Measurements from ENCODE around the gene MYL4.

Gene MYL4

GRCh38 chr17:47225911-47226688 is 17.0 kb downstream of the MYL4 start:
- Histone ChIP-seq H3K9me3 (replicated peaks in 1 of 2; ENCODE audit: control insufficient read depth in 2 of 2, insufficient read depth in 1 of 2, low read depth in 1 of 2, low read length in 2 of 2) (peaks cover 4 to 10% of the 10 kb centered on the region in 2 donors), H2BK15ac (ENCODE audit: low read length) (no peak overlapping the region), H2AFZ (ENCODE audit: low read length) (no peak overlapping the region), H3K9ac (ENCODE audit: low read depth, low read length, poor library complexity) (no peak overlapping the region), H2BK5ac (ENCODE audit: low read length) (no peak overlapping the region), H3K14ac (ENCODE audit: low read length) (no peak overlapping the region), H3K36me3 (replicated peaks in 1 of 2; ENCODE audit: control insufficient read depth in 2 of 2, insufficient read depth in 2 of 2, low read length in 2 of 2) (no peaks in the 10 kb centered on the region), H4K91ac (ENCODE audit: low read depth, low read length, poor library complexity) (no peak overlapping the region), H4K8ac (ENCODE audit: low read depth, low read length) (no peak overlapping the region), H3K4me3 (ENCODE audit: low read length in 2 of 2) (no peak overlapping the region), H3K4me2 (ENCODE audit: insufficient read depth, low read length, poor library complexity, severe bottlenecking) (no peak overlapping the region), H2AK5ac (ENCODE audit: low read depth, low read length) (no peak overlapping the region), H3K27ac (replicated peaks; ENCODE audit: low read length) (no peak overlapping the region), H3K4ac (ENCODE audit: low read length) (no peak overlapping the region), H2BK120ac (ENCODE audit: low read depth, low read length) (no peak overlapping the region), H3K79me1 (ENCODE audit: low read depth, low read length) (no peaks in the 10 kb centered on the region), H3K27me3 (ENCODE audit: control insufficient read depth in 3 of 3, insufficient read depth in 3 of 3, low read depth in 1 of 3, low read length in 3 of 3) (no peaks in the 10 kb centered on the region), H3K23ac (ENCODE audit: low read depth, low read length, poor library complexity) (no peak overlapping the region), H3K18ac (ENCODE audit: low read length) (no peak overlapping the region), H3K4me1 (ENCODE audit: control insufficient read depth in 2 of 2, insufficient read depth in 1 of 2, low read depth in 1 of 2, low read length in 2 of 2) (peaks cover 3 to 8% of the 10 kb centered on the region in 2 donors), H2BK12ac (ENCODE audit: low read length) (no peak overlapping the region)
- DNase-seq (ENCODE audit: low spot score), result no peak
- WGBS, 2 donors (ENCODE audit: extremely low coverage in 2 of 2, insufficient read length in 2 of 2, insufficient replicate concordance in 1 of 2), result no CpG with 5 or more reads among the region's 2 CpGs

DNA sequence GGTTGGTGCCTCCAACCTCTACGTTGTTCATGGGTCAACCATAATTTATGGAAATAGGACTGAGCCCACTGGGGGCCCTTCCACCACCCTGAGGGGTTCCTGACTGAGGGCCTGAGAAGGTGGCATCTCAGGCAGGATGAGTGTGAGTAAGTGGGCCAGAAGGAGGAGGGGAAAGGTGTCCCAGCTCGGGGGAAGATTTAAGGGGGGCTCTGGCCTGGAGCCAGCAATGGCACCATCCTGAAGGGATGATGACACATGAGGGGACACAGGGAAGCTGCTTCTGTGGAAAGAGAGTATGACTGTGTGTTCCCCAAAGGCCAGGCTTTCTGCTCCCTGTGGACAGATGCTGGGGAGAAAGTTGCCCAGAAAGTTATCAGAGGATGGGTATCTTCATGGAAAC is 18.7 kb downstream of the MYL4 start:
- Histone ChIP-seq H2AFZ (ENCODE audit: low read length) (no peak overlapping the region), H4K91ac (ENCODE audit: low read depth, low read length, poor library complexity) (no peak overlapping the region), H3K4me1 (ENCODE audit: control insufficient read depth in 2 of 2, insufficient read depth in 1 of 2, low read depth in 1 of 2, low read length in 2 of 2) (peaks cover 3 to 7% of the 10 kb centered on the region in 2 donors), H2BK120ac (ENCODE audit: low read depth, low read length) (no peak overlapping the region), H3K23ac (ENCODE audit: low read depth, low read length, poor library complexity) (no peak overlapping the region), H3K4me3 (ENCODE audit: low read length in 2 of 2) (no peak overlapping the region), H2BK12ac (ENCODE audit: low read length) (no peak overlapping the region), H2BK15ac (ENCODE audit: low read length) (no peak overlapping the region), H3K27ac (replicated peaks; ENCODE audit: low read length) (no peak overlapping the region), H2BK5ac (ENCODE audit: low read length) (no peak overlapping the region), H3K4me2 (ENCODE audit: insufficient read depth, low read length, poor library complexity, severe bottlenecking) (no peak overlapping the region), H3K4ac (ENCODE audit: low read length) (no peak overlapping the region), H3K9me3 (replicated peaks in 1 of 2; ENCODE audit: control insufficient read depth in 2 of 2, insufficient read depth in 1 of 2, low read depth in 1 of 2, low read length in 2 of 2) (peaks cover 3 to 10% of the 10 kb centered on the region in 2 donors), H3K27me3 (ENCODE audit: control insufficient read depth in 3 of 3, insufficient read depth in 3 of 3, low read depth in 1 of 3, low read length in 3 of 3) (no peaks in the 10 kb centered on the region), H3K79me1 (ENCODE audit: low read depth, low read length) (no peaks in the 10 kb centered on the region), H4K8ac (ENCODE audit: low read depth, low read length) (no peak overlapping the region), H3K9ac (ENCODE audit: low read depth, low read length, poor library complexity) (no peak overlapping the region), H2AK5ac (ENCODE audit: low read depth, low read length) (peak overlapping the region; percentile 43), H3K18ac (ENCODE audit: low read length) (no peak overlapping the region), H3K14ac (ENCODE audit: low read length) (no peak overlapping the region), H3K36me3 (replicated peaks in 1 of 2; ENCODE audit: control insufficient read depth in 2 of 2, insufficient read depth in 2 of 2, low read length in 2 of 2) (no peaks in the 10 kb centered on the region)
- no CpG with 5 or more reads among the region's 2 CpGs for WGBS, 2 donors (ENCODE audit: extremely low coverage in 2 of 2, insufficient read length in 2 of 2, insufficient replicate concordance in 1 of 2)
- DNase-seq (ENCODE audit: low spot score), result no peak

DNA sequence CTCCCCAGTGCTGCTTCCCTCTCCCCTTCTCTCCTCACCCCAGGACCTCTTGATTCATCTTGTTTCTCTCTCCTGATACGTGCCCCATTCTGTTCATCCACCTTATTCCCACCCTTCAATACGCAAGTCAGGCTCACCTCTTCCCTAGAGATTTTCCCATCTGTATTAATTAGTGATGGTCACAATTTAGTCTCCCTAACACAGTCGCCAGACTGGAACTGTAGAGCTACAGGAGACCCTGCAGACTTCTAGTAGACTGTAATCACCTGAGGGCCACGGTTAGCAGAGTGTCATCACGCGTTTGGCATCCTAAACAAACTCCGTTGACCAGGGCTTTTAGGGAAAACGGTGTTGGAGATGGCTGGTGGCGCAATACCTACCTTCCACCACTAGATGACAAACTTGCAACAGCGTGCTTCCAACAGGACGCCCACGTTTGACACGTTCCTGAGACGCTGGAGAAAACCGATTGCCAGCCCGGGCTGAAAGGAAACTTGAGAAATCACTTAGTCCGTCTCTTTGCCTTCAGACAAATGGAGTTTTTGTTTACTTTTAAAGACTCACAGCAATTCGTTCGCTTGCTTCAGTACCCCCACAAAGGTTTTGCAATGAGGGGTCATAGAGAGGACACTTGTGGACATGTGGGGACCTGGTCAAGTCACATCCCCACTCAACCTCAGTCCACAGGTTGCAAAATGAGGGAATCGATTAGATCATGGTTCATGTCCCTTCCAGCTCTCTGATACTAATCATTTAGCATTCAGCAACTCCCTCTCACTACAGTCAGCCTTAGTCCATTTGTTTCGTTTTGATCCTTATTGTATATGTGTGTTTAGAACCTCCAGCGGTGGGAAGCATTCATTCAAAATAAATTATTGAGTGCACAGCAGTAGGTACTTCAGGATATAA is 20.6 kb downstream of the MYL4 start:
- no peak overlapping the region for H2BK12ac ChIP-seq (ENCODE audit: low read length)
- no peak overlapping the region for H2BK120ac ChIP-seq (ENCODE audit: low read depth, low read length)
- H3K4me2 ChIP-seq (ENCODE audit: insufficient read depth, low read length, poor library complexity, severe bottlenecking), result peak overlapping the region; percentile 52
- H3K4me3 ChIP-seq (ENCODE audit: low read length in 2 of 2), result no peak overlapping the region
- peaks cover 3 to 7% of the 10 kb centered on the region in 2 donors for H3K4me1 ChIP-seq (ENCODE audit: control insufficient read depth in 2 of 2, insufficient read depth in 1 of 2, low read depth in 1 of 2, low read length in 2 of 2)
- H2BK5ac ChIP-seq (ENCODE audit: low read length), result no peak overlapping the region
- H3K18ac ChIP-seq (ENCODE audit: low read length), result no peak overlapping the region
- H4K91ac ChIP-seq (ENCODE audit: low read depth, low read length, poor library complexity), result no peak overlapping the region
- H3K27ac ChIP-seq (replicated peaks; ENCODE audit: low read length), result no peak overlapping the region
- no peak overlapping the region for H3K23ac ChIP-seq (ENCODE audit: low read depth, low read length, poor library complexity)
- no peak overlapping the region for H2BK15ac ChIP-seq (ENCODE audit: low read length)
- H4K8ac ChIP-seq (ENCODE audit: low read depth, low read length), result no peak overlapping the region
- no peaks in the 10 kb centered on the region for H3K36me3 ChIP-seq (replicated peaks in 1 of 2; ENCODE audit: control insufficient read depth in 2 of 2, insufficient read depth in 2 of 2, low read length in 2 of 2)
- no peaks in the 10 kb centered on the region for H3K27me3 ChIP-seq (ENCODE audit: control insufficient read depth in 3 of 3, insufficient read depth in 3 of 3, low read depth in 1 of 3, low read length in 3 of 3)
- H3K14ac ChIP-seq (ENCODE audit: low read length), result no peak overlapping the region
- peaks cover 0 to under 1% of the 10 kb centered on the region in 2 donors for H3K9me3 ChIP-seq (replicated peaks in 1 of 2; ENCODE audit: control insufficient read depth in 2 of 2, insufficient read depth in 1 of 2, low read depth in 1 of 2, low read length in 2 of 2)
- H3K9ac ChIP-seq (ENCODE audit: low read depth, low read length, poor library complexity), result peak overlapping the region; percentile 12
- peak overlapping the region; percentile 73 for H2AFZ ChIP-seq (ENCODE audit: low read length)
- no peaks in the 10 kb centered on the region for H3K79me1 ChIP-seq (ENCODE audit: low read depth, low read length)
- H3K4ac ChIP-seq (ENCODE audit: low read length), result no peak overlapping the region
- WGBS, 2 donors (ENCODE audit: extremely low coverage in 2 of 2, insufficient read length in 2 of 2, insufficient replicate concordance in 1 of 2), result no CpG with 5 or more reads among the region's 22 CpGs
- peak; percentile 82 for DNase-seq (ENCODE audit: low spot score)
- H2AK5ac ChIP-seq (ENCODE audit: low read depth, low read length), result no peak overlapping the region

- no peaks in the 10 kb centered on the region for H3K36me3 ChIP-seq (replicated peaks in 1 of 2; ENCODE audit: control insufficient read depth in 2 of 2, insufficient read depth in 2 of 2, low read length in 2 of 2)
These were observed 21.7 kb downstream of the MYL4 start for GRCh38 chr17:47230864-47231263.

More at GRCh38 chr17:47230864-47231263, 21.7 kb downstream of the MYL4 start:
- Histone ChIP-seq H2BK120ac (ENCODE audit: low read depth, low read length) (no peak overlapping the region), H2BK15ac (ENCODE audit: low read length) (no peak overlapping the region), H2AFZ (ENCODE audit: low read length) (no peak overlapping the region), H3K9me3 (replicated peaks in 1 of 2; ENCODE audit: control insufficient read depth in 2 of 2, insufficient read depth in 1 of 2, low read depth in 1 of 2, low read length in 2 of 2) (no peaks in the 10 kb centered on the region), H2BK5ac (ENCODE audit: low read length) (no peak overlapping the region), H2AK5ac (ENCODE audit: low read depth, low read length) (peak overlapping the region; percentile 1), H3K27me3 (ENCODE audit: control insufficient read depth in 3 of 3, insufficient read depth in 3 of 3, low read depth in 1 of 3, low read length in 3 of 3) (no peaks in the 10 kb centered on the region), H3K4me2 (ENCODE audit: insufficient read depth, low read length, poor library complexity, severe bottlenecking) (no peak overlapping the region), H4K8ac (ENCODE audit: low read depth, low read length) (no peak overlapping the region), H3K79me1 (ENCODE audit: low read depth, low read length) (no peaks in the 10 kb centered on the region), H3K14ac (ENCODE audit: low read length) (no peak overlapping the region), H3K4me1 (ENCODE audit: control insufficient read depth in 2 of 2, insufficient read depth in 1 of 2, low read depth in 1 of 2, low read length in 2 of 2) (peaks cover 3 to 7% of the 10 kb centered on the region in 2 donors), H3K23ac (ENCODE audit: low read depth, low read length, poor library complexity) (no peak overlapping the region), H2BK12ac (ENCODE audit: low read length) (no peak overlapping the region), H3K27ac (replicated peaks; ENCODE audit: low read length) (no peak overlapping the region), H3K18ac (ENCODE audit: low read length) (no peak overlapping the region), H3K4ac (ENCODE audit: low read length) (no peak overlapping the region), H3K9ac (ENCODE audit: low read depth, low read length, poor library complexity) (no peak overlapping the region), H4K91ac (ENCODE audit: low read depth, low read length, poor library complexity) (no peak overlapping the region), H3K4me3 (ENCODE audit: low read length in 2 of 2) (no peak overlapping the region)
- no CpG with 5 or more reads among the region's 10 CpGs for WGBS, 2 donors (ENCODE audit: extremely low coverage in 2 of 2, insufficient read length in 2 of 2, insufficient replicate concordance in 1 of 2)
- DNase-seq (ENCODE audit: low spot score), result no peak
